K562 (cell line): Measurements from ENCODE around the gene BTBD1. TPM values are rescaled to one million over a fixed set of nuclear protein-coding genes. Genes with fewer than 3 reads are reported as not detected.

ENCODE experiments used
- CXXC5 ChIP-seq: fragments of 250-450 bp; sonication (Bioruptor Pico); IDR thresholded peaks from 2 replicates; pipeline ENCODE4 v1.8.0; 2022; ENCODE audit warnings: inconsistent platforms, mild to moderate bottlenecking, moderate library complexity
- HDAC3 ChIP-seq: fragments of 450-650 bp; IDR thresholded peaks from 2 replicates; pipeline ENCODE4 v1.6.1; 2018; ENCODE audit warnings: borderline replicate concordance, mild to moderate bottlenecking, moderate library complexity; ENCODE audit not compliant: partially characterized antibody
- HNRNPLL ChIP-seq: fragments of 200-400 bp; formaldehyde crosslinking; IDR thresholded peaks from 2 replicates; pipeline ENCODE4 v1.6.1; 2017; ENCODE audit warnings: low read length, low read depth, mild to moderate bottlenecking; ENCODE audit not compliant: poor library complexity, severe bottlenecking
- POLR2G ChIP-seq: fragments of 200-400 bp; formaldehyde crosslinking; IDR thresholded peaks from 2 replicates; pipeline ENCODE4 v1.6.1; 2017; ENCODE audit warnings: low read depth, mild to moderate bottlenecking, antibody characterized with exemption, low read length, moderate library complexity
- RBBP5 ChIP-seq: fragments of 200-600 bp; sonication (generic); IDR thresholded peaks from 2 replicates; pipeline ENCODE4 v1.6.1; 2012; ENCODE audit warnings: borderline replicate concordance, mild to moderate bottlenecking, low read length, control low read depth, inconsistent platforms; ENCODE audit not compliant: insufficient read depth, poor library complexity, severe bottlenecking
- ZNF239 ChIP-seq: fragments of 250-450 bp; sonication (Bioruptor Pico); IDR thresholded peaks from 2 replicates; pipeline ENCODE4 v1.4.0; 2020; ENCODE audit warnings: mild to moderate bottlenecking
- polyA plus RNA-seq, 8 experiments: library from polyadenylated mRNA; depleted of rRNA in 4 of 8; stranded (reverse) in 5 of 8; unstranded in 3 of 8; fragments of >200 nt; fragmentation: Nextera tagmentation in 2 of 8; fragmentation: Illumina TruSeq in 1 of 8; extraction: Ambion mirVana in 2 of 8; extraction: Trizol in 1 of 8; gene quantifications; 2 replicates each; pipeline versions ENCODE4 v1.2.1 to v1.2.3, GENCODE V29; 2011 to 2014; ENCODE audit warnings: inconsistent platforms in 1 of 8, missing spikeins in 1 of 8
- total RNA-seq, 7 experiments: library from RNA; depleted of rRNA in 6 of 7; stranded (reverse); fragments of >200 nt in 6 of 7; fragmentation: Illumina TruSeq in 2 of 7; extraction: Trizol in 2 of 7; gene quantifications; 2 replicates each; pipeline versions ENCODE4 v1.2.1 to v1.2.3, GENCODE V29; 2011 to 2021; ENCODE audit warnings: low replicate concordance in 1 of 7
- TF ChIP-seq, protein P1 (sequence below), 2 experiments: fragments of 450-650 bp; formaldehyde crosslinking in 1 of 2; IDR thresholded peaks; 2 replicates each; pipeline versions ENCODE4 v1.4.0 to v1.6.1; 2014 to 2020; ENCODE audit warnings: mild to moderate bottlenecking in 2 of 2, borderline replicate concordance in 1 of 2, low read depth in 1 of 2
- TF ChIP-seq, protein P2 (sequence below): fragments of 250-450 bp; sonication (Bioruptor Pico); IDR thresholded peaks from 2 replicates; pipeline ENCODE4 v1.5.0; 2021
- TF ChIP-seq, protein P3 (sequence below): sonication (generic); formaldehyde crosslinking; IDR thresholded peaks from 2 replicates; pipeline ENCODE4 v1.8.0; 2022; ENCODE audit warnings: missing genetic modification reagents, mild to moderate bottlenecking, moderate library complexity, borderline replicate concordance
- TF ChIP-seq, protein P4 (sequence below), 3 experiments: fragments of 200-800 bp in 1 of 3; fragments of 250-450 bp in 1 of 3; fragments of 450-650 bp in 1 of 3; sonication (Bioruptor Pico) in 1 of 3; sonication (Bioruptor generic) in 1 of 3; formaldehyde crosslinking in 1 of 3; IDR thresholded peaks; 2 replicates each; pipeline versions ENCODE4 v1.6.1 to v1.8.0; 2016 to 2022; ENCODE audit warnings: mild to moderate bottlenecking in 2 of 3, missing genetic modification characterization in 2 of 3, missing compliant biosample characterization in 1 of 3, moderate library complexity in 1 of 3

Gene BTBD1
- total and polyA plus RNA-seq, 9 of the 15 experiments (the other 6 are each of a cell fraction or from before 2014, with no cell fraction given): 19.4 to 106 (median 90.4) TPM

DNA sequence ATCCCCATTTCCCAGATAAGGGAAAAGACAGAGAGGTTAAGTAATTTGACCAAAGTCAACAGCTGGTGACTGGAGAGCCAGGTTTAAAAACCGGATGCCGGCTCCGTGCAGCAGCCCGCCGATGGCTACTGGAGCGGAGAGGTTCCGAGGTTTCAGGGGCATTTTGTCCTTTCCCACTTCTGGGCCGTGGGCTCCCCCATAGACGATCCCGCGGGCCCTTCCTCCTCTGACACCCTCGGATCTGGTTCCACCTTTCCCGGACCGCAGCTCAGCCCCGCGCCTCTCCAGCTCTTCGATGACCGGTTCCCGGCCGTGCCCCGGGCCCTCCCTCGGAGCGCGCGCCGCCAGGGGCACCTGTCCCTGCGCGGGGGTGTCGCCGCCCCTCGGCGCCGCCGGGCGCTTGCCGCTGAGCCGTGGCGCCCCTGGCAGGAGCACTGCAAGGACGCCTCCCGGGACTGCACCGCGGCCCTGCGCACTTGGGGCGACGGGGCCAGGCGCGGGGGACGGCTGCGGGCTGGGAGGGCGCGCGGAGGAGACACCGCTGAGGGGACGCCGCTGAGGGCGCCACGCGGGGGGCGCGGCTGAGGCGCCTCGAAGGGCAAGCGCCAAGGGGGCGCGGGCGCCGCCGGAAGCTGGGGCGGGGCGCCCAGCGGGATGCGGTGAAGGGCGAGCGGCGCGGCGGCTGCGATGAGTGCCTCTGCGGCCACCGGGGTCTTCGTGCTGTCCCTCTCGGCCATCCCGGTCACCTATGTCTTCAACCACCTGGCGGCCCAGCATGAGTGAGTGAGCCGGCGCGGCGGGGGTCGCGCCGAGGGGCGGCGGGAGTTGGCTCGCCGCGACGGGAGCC, 40.2 kb upstream of the BTBD1 start, which contains the start of gene TM6SF1 (continued):
- TF ChIP-seq, protein P1, sequence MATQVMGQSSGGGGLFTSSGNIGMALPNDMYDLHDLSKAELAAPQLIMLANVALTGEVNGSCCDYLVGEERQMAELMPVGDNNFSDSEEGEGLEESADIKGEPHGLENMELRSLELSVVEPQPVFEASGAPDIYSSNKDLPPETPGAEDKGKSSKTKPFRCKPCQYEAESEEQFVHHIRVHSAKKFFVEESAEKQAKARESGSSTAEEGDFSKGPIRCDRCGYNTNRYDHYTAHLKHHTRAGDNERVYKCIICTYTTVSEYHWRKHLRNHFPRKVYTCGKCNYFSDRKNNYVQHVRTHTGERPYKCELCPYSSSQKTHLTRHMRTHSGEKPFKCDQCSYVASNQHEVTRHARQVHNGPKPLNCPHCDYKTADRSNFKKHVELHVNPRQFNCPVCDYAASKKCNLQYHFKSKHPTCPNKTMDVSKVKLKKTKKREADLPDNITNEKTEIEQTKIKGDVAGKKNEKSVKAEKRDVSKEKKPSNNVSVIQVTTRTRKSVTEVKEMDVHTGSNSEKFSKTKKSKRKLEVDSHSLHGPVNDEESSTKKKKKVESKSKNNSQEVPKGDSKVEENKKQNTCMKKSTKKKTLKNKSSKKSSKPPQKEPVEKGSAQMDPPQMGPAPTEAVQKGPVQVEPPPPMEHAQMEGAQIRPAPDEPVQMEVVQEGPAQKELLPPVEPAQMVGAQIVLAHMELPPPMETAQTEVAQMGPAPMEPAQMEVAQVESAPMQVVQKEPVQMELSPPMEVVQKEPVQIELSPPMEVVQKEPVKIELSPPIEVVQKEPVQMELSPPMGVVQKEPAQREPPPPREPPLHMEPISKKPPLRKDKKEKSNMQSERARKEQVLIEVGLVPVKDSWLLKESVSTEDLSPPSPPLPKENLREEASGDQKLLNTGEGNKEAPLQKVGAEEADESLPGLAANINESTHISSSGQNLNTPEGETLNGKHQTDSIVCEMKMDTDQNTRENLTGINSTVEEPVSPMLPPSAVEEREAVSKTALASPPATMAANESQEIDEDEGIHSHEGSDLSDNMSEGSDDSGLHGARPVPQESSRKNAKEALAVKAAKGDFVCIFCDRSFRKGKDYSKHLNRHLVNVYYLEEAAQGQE (IDR thresholded peaks at IDR 0.05; ENCODE audit: borderline replicate concordance): peak; percentile 23; the same call in 1 of the 2 replicates
- TF ChIP-seq, protein P1 (CRISPR knock-in tag; IDR thresholded peaks at IDR 0.05; ENCODE audit: low read depth): no peak
- TF ChIP-seq HNRNPLL (peak; percentile 19), ZNF239 (CRISPR knock-in tag) (no peak), CXXC5 (peak; percentile 69), RBBP5 (peak; percentile 52), POLR2G (peak; percentile 80), HDAC3 (no peak)
- TF ChIP-seq, protein P2, sequence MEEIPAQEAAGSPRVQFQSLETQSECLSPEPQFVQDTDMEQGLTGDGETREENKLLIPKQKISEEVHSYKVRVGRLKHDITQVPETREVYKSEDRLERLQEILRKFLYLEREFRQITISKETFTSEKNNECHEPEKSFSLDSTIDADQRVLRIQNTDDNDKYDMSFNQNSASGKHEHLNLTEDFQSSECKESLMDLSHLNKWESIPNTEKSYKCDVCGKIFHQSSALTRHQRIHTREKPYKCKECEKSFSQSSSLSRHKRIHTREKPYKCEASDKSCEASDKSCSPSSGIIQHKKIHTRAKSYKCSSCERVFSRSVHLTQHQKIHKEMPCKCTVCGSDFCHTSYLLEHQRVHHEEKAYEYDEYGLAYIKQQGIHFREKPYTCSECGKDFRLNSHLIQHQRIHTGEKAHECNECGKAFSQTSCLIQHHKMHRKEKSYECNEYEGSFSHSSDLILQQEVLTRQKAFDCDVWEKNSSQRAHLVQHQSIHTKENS (CRISPR knock-in tag): no peak
- TF ChIP-seq, protein P3, sequence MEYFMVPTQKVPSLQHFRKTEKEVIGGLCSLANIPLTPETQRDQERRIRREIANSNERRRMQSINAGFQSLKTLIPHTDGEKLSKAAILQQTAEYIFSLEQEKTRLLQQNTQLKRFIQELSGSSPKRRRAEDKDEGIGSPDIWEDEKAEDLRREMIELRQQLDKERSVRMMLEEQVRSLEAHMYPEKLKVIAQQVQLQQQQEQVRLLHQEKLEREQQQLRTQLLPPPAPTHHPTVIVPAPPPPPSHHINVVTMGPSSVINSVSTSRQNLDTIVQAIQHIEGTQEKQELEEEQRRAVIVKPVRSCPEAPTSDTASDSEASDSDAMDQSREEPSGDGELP (CRISPR knock-in tag): peak; percentile 69; the same call in 1 of the 2 replicates
- TF ChIP-seq, protein P4, sequence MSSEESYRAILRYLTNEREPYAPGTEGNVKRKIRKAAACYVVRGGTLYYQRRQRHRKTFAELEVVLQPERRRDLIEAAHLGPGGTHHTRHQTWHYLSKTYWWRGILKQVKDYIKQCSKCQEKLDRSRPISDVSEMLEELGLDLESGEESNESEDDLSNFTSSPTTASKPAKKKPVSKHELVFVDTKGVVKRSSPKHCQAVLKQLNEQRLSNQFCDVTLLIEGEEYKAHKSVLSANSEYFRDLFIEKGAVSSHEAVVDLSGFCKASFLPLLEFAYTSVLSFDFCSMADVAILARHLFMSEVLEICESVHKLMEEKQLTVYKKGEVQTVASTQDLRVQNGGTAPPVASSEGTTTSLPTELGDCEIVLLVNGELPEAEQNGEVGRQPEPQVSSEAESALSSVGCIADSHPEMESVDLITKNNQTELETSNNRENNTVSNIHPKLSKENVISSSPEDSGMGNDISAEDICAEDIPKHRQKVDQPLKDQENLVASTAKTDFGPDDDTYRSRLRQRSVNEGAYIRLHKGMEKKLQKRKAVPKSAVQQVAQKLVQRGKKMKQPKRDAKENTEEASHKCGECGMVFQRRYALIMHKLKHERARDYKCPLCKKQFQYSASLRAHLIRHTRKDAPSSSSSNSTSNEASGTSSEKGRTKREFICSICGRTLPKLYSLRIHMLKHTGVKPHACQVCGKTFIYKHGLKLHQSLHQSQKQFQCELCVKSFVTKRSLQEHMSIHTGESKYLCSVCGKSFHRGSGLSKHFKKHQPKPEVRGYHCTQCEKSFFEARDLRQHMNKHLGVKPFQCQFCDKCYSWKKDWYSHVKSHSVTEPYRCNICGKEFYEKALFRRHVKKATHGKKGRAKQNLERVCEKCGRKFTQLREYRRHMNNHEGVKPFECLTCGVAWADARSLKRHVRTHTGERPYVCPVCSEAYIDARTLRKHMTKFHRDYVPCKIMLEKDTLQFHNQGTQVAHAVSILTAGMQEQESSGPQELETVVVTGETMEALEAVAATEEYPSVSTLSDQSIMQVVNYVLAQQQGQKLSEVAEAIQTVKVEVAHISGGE (CRISPR knock-in tag; IDR thresholded peaks at IDR 0.05): peak in 2 of 3 experiments; percentile 75 to 93; a peak in 4 of 6 replicates
